K562 (cell line): ENCODE measurements around the gene PRRT2. TPM values are rescaled to one million over a fixed set of nuclear protein-coding genes. Genes with fewer than 3 reads are reported as not detected.

Source experiments
- CXXC5 ChIP-seq: fragments of 250-450 bp; sonication (Bioruptor Pico); IDR thresholded peaks from 2 replicates; pipeline ENCODE4 v1.8.0; 2022; ENCODE audit warnings: inconsistent platforms, mild to moderate bottlenecking, moderate library complexity
- FOSL1 ChIP-seq: fragments of 200-800 bp; sonication (Bioruptor generic); conservative IDR thresholded peaks from 2 replicates; pipeline ENCODE4 v1.6.1; 2016; ENCODE audit warnings: missing genetic modification characterization, missing compliant biosample characterization
- KAT7 ChIP-seq: sonication (generic); formaldehyde crosslinking; IDR thresholded peaks from 2 replicates; pipeline ENCODE4 v1.8.0; 2022; ENCODE audit warnings: missing genetic modification reagents, mild to moderate bottlenecking, borderline replicate concordance
- NCOA6 ChIP-seq: fragments of 450-650 bp; IDR thresholded peaks from 2 replicates; pipeline ENCODE4 v1.6.1; 2017; ENCODE audit warnings: mild to moderate bottlenecking
- TEAD1 ChIP-seq, 2 experiments: fragments of 450-650 bp in 1 of 2; sonication (generic) in 1 of 2; formaldehyde crosslinking; IDR thresholded peaks; 2 replicates each; pipeline versions ENCODE4 v1.4.0 to v1.8.0; 2020 to 2022; ENCODE audit warnings: mild to moderate bottlenecking in 2 of 2, missing genetic modification reagents in 1 of 2
- ZNF551 ChIP-seq: fragments of 250-450 bp; sonication (Bioruptor Pico); IDR thresholded peaks from 2 replicates; pipeline ENCODE4 v1.5.0; 2021; ENCODE audit warnings: mild to moderate bottlenecking, moderate library complexity
- polyA plus RNA-seq, 8 experiments: library from polyadenylated mRNA; depleted of rRNA in 4 of 8; stranded (reverse) in 5 of 8; unstranded in 3 of 8; fragments of >200 nt; fragmentation: Nextera tagmentation in 2 of 8; fragmentation: Illumina TruSeq in 1 of 8; extraction: Ambion mirVana in 2 of 8; extraction: Trizol in 1 of 8; gene quantifications; 2 replicates each; pipeline versions ENCODE4 v1.2.1 to v1.2.3, GENCODE V29; 2011 to 2014; ENCODE audit warnings: inconsistent platforms in 1 of 8, missing spikeins in 1 of 8
- total RNA-seq, 7 experiments: library from RNA; depleted of rRNA in 6 of 7; stranded (reverse); fragments of >200 nt in 6 of 7; fragmentation: Illumina TruSeq in 2 of 7; extraction: Trizol in 2 of 7; gene quantifications; 2 replicates each; pipeline versions ENCODE4 v1.2.1 to v1.2.3, GENCODE V29; 2011 to 2021; ENCODE audit warnings: low replicate concordance in 1 of 7
- TF ChIP-seq, protein P1 (sequence below): fragments of 250-450 bp; sonication (Bioruptor Pico); IDR thresholded peaks from 2 replicates; pipeline ENCODE4 v1.4.0; 2020
- TF ChIP-seq, protein P2 (sequence below), 2 experiments: IDR thresholded peaks; 2 replicates each; pipeline ENCODE4 v1.6.1; 2012; ENCODE audit warnings: improper control_type of control experiment in 2 of 2, low read depth in 2 of 2, low read length in 2 of 2, borderline replicate concordance in 1 of 2
- TF ChIP-seq, protein P3 (sequence below), 2 experiments: fragments of 250-450 bp in 1 of 2; fragments of 450-650 bp in 1 of 2; sonication (Bioruptor Pico) in 1 of 2; IDR thresholded peaks; 2 replicates each; pipeline versions ENCODE4 v1.6.1 to v1.8.0; 2016 to 2021; ENCODE audit warnings: mild to moderate bottlenecking in 2 of 2, moderate library complexity in 2 of 2, missing compliant biosample characterization in 1 of 2, missing genetic modification characterization in 1 of 2
- TF ChIP-seq, protein P4 (sequence below): fragments of 250-450 bp; sonication (Bioruptor Pico); IDR thresholded peaks from 2 replicates; pipeline ENCODE4 v1.8.0; 2022; ENCODE audit warnings: moderate library complexity, mild to moderate bottlenecking, inconsistent platforms
- TF ChIP-seq, protein P5 (sequence below), 2 experiments: IDR thresholded peaks; 2 replicates each; pipeline ENCODE4 v1.6.1; 2011; ENCODE audit warnings: borderline replicate concordance in 1 of 2, control low read depth in 1 of 2, low read depth in 1 of 2, low read length in 1 of 2, mild to moderate bottlenecking in 1 of 2, mixed read lengths in 1 of 2, moderate library complexity in 1 of 2; ENCODE audit not compliant: insufficient read depth in 1 of 2, insufficient read length in 1 of 2, poor library complexity in 1 of 2, severe bottlenecking in 1 of 2; ENCODE audit errors: extremely low read depth in 1 of 2

The PRRT2 gene
- total and polyA plus RNA-seq, 9 of the 15 experiments (the other 6 are each of a cell fraction or from before 2014, with no cell fraction given) = 0.11 to 1.0 (median 0.42) TPM; not detected in 2

DNA sequence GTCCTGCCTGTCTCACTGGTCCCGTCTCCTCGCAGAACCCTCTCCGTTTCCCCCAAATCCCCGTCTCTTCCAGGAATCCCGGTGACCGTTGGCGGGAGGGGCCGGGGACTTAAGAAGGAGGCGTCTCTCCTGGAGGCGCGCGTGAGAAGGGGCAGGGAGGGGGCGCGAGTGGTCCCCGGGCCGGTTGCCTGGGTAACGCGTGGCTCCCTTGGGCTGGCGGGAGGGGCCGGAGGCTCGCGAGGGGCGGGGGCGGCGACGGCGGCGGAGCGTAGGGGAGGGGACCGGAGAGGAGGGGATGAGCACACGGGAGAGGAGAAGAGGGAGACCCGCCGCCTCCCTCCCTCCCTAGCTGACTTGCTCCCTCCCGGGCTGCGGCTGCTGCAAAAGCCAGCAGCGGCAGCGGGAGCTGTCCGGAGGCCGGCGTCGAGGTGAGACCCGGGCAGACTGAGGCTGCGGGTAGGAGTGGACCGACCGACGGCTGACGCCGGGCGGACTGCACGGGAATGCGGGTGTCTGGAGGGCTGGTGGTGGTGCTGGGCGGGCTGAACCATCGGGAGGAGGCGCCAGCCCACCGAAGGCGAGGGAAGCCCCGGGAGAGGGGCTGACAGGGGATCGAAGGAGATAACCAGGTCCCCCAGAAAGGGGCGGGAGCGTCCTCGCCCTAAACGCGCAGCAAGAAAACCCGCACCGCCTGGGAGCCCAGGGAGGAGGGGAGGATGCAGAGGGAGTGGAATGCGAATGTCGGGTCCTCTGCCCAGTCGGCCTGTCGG is at the start of gene PRRT2 (continued):
- TF ChIP-seq TEAD1 (CRISPR knock-in tag; IDR thresholded peaks at IDR 0.05) = 0 out of 4 replicates have a peak, but pooled peaks of 1 of the 2 experiments have one; percentile 36
- TF ChIP-seq, protein P1, sequence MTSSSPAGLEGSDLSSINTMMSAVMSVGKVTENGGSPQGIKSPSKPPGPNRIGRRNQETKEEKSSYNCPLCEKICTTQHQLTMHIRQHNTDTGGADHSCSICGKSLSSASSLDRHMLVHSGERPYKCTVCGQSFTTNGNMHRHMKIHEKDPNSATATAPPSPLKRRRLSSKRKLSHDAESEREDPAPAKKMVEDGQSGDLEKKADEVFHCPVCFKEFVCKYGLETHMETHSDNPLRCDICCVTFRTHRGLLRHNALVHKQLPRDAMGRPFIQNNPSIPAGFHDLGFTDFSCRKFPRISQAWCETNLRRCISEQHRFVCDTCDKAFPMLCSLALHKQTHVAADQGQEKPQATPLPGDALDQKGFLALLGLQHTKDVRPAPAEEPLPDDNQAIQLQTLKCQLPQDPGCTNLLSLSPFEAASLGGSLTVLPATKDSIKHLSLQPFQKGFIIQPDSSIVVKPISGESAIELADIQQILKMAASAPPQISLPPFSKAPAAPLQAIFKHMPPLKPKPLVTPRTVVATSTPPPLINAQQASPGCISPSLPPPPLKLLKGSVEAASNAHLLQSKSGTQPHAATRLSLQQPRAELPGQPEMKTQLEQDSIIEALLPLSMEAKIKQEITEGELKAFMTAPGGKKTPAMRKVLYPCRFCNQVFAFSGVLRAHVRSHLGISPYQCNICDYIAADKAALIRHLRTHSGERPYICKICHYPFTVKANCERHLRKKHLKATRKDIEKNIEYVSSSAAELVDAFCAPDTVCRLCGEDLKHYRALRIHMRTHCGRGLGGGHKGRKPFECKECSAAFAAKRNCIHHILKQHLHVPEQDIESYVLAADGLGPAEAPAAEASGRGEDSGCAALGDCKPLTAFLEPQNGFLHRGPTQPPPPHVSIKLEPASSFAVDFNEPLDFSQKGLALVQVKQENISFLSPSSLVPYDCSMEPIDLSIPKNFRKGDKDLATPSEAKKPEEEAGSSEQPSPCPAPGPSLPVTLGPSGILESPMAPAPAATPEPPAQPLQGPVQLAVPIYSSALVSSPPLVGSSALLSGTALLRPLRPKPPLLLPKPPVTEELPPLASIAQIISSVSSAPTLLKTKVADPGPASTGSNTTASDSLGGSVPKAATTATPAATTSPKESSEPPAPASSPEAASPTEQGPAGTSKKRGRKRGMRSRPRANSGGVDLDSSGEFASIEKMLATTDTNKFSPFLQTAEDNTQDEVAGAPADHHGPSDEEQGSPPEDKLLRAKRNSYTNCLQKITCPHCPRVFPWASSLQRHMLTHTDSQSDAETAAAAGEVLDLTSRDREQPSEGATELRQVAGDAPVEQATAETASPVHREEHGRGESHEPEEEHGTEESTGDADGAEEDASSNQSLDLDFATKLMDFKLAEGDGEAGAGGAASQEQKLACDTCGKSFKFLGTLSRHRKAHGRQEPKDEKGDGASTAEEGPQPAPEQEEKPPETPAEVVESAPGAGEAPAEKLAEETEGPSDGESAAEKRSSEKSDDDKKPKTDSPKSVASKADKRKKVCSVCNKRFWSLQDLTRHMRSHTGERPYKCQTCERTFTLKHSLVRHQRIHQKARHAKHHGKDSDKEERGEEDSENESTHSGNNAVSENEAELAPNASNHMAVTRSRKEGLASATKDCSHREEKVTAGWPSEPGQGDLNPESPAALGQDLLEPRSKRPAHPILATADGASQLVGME (CRISPR knock-in tag) = peak; percentile 49; the same call in 1 of the 2 replicates
- no peak for TF ChIP-seq ZNF551 (CRISPR knock-in tag)
- peak; percentile 33 for TF ChIP-seq CXXC5 (CRISPR knock-in tag)
- TF ChIP-seq NCOA6 = peak; percentile 84
- TF ChIP-seq, protein P2, sequence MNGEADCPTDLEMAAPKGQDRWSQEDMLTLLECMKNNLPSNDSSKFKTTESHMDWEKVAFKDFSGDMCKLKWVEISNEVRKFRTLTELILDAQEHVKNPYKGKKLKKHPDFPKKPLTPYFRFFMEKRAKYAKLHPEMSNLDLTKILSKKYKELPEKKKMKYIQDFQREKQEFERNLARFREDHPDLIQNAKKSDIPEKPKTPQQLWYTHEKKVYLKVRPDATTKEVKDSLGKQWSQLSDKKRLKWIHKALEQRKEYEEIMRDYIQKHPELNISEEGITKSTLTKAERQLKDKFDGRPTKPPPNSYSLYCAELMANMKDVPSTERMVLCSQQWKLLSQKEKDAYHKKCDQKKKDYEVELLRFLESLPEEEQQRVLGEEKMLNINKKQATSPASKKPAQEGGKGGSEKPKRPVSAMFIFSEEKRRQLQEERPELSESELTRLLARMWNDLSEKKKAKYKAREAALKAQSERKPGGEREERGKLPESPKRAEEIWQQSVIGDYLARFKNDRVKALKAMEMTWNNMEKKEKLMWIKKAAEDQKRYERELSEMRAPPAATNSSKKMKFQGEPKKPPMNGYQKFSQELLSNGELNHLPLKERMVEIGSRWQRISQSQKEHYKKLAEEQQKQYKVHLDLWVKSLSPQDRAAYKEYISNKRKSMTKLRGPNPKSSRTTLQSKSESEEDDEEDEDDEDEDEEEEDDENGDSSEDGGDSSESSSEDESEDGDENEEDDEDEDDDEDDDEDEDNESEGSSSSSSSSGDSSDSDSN (IDR thresholded peaks at IDR 0.05; ENCODE audit: borderline replicate concordance in 1 of 2, low read depth in 2 of 2, low read length in 2 of 2) = peak; percentile 15 to 82; a peak in 2 of 4 replicates
- TF ChIP-seq, protein P3, sequence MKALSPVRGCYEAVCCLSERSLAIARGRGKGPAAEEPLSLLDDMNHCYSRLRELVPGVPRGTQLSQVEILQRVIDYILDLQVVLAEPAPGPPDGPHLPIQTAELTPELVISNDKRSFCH (CRISPR knock-in tag; IDR thresholded peaks at IDR 0.05) = no peak
- TF ChIP-seq, protein P3 (tag; IDR thresholded peaks at IDR 0.05) = 0 out of 2 replicates have a peak, but pooled peaks have one; percentile 33
- peak; percentile 83; the same call in 1 of the 2 replicates for TF ChIP-seq KAT7 (CRISPR knock-in tag)
- TF ChIP-seq, protein P4, sequence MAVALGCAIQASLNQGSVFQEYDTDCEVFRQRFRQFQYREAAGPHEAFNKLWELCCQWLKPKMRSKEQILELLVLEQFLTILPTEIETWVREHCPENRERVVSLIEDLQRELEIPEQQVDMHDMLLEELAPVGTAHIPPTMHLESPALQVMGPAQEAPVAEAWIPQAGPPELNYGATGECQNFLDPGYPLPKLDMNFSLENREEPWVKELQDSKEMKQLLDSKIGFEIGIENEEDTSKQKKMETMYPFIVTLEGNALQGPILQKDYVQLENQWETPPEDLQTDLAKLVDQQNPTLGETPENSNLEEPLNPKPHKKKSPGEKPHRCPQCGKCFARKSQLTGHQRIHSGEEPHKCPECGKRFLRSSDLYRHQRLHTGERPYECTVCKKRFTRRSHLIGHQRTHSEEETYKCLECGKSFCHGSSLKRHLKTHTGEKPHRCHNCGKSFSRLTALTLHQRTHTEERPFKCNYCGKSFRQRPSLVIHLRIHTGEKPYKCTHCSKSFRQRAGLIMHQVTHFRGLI = no peak
- TF ChIP-seq, protein P5, sequence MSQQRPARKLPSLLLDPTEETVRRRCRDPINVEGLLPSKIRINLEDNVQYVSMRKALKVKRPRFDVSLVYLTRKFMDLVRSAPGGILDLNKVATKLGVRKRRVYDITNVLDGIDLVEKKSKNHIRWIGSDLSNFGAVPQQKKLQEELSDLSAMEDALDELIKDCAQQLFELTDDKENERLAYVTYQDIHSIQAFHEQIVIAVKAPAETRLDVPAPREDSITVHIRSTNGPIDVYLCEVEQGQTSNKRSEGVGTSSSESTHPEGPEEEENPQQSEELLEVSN (IDR thresholded peaks at IDR 0.05; ENCODE audit: borderline replicate concordance in 1 of 2, extremely low read depth in 1 of 2, insufficient read depth in 1 of 2, insufficient read length in 1 of 2, low read depth in 1 of 2, low read length in 1 of 2, poor library complexity in 1 of 2, severe bottlenecking in 1 of 2) = peak; percentile 13 to 63
- TF ChIP-seq FOSL1 (tag) = no peak
